ENCODE data around the gene EEF2K.
"Not testable (repeated sequence)": the region's sequence is repeated elsewhere in the genome, so short reads cannot be mapped to it uniquely, and the experiment has no call there.

The EEF2K gene

DNA sequence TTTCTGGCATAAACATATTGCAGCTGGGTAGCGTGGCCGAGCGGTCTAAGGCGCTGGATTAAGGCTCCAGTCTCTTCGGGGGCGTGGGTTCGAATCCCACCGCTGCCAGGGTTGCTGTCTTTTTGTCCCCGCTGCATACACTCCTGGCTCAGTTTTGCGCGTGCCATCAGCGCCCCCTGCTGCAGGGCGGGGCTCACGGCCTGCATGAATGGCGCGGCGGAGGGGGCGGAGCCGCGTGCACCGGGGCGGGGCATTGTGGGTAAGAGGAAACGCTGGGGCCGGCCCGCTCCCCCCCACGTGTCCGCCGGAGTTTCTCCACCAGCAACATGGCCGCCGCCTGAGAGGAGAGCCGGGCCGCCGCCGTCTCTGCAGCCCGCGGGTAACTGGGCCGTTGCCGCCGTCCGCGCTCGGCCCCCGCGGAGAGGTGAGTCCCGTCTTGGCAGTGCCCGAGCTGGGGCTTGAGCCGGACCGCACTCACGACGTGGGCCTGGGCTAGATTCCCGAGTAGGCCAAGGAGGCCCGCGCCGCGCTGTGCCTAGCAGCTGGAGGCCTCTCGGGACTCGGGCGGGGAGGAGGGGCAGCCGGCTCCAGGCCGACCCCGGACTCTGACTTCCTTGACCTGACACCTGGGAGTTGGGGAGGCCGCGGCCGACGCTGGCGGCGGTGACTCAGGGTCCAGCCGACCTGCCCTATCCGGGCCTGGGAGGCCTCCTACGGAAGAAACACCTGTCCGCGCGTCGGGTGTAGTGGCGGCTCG lies 91.2 kb downstream of the EEF2K start, which contains the start of gene POLR3E:
Gene POLR3E (plus strand): TSS at position 296 of the 757 bp plus-strand sequence. CDS start 5,560 bp downstream, outside the sequence.
- DNase-seq, result peak; percentile 93 to 99 (median 97)

DNA sequence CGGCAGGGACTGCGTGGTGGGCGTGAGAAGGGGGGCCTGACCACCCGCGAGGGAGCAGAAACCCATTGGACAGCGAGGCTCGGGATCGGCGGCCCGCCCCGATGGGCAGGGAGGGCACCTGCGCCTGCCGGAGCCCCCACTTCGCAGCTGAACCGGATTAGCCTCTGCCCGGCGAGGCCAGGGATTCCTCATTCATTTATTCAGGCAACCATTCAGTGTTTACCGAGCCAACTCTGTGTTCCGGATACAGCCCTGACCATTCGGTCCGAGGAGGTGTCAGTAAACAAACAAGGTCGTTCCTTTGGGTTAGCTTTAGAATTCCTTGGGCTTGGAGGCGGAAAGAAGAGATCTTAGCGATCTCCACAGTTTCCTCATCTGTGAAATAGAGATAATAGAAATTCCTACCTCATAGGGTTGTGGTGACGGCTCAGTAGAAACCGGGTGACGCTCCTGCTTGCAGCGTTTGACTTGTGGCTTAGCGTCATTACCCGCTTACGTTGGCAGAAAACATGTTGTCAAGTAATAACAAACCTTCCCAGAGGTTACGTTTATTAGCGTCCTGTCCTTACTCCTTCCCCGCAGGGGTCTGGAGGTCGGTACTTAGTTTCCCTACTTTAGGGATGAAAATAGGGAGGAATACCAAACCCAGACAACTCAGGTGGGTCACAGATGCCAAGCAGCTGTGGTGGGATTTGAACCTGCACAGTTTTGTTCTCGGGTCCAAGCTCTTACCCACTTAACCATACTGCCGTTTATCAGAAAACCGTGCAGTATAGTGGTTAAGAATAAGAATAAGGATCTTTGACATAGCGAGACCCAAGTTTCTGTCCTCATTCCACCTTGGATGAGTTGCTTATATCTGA lies 92.0 kb downstream of the EEF2K start:
- DNase-seq, result peak; percentile 52 to 98 (median 87)

DNA sequence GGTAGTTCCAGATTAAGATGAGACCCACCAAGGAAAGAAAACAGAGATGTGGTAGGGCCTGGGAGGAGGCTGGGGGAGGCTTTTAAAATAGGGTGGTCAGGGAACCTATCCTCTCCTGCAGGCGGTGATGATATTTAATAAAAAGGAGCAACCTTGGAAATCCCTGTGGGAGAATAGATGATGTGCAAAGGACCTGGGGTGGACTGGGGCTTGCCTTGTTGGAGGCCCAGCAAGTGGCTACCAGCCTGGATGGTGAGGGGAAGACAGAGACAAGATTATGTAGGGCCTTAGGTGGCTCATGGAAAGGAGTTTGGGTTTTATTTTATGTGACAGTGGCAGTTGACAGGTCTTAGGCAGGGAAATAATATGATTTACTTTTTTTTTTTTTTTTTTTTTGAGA lies 93.0 kb downstream of the EEF2K start:
- DNase-seq, result no peak

DNA sequence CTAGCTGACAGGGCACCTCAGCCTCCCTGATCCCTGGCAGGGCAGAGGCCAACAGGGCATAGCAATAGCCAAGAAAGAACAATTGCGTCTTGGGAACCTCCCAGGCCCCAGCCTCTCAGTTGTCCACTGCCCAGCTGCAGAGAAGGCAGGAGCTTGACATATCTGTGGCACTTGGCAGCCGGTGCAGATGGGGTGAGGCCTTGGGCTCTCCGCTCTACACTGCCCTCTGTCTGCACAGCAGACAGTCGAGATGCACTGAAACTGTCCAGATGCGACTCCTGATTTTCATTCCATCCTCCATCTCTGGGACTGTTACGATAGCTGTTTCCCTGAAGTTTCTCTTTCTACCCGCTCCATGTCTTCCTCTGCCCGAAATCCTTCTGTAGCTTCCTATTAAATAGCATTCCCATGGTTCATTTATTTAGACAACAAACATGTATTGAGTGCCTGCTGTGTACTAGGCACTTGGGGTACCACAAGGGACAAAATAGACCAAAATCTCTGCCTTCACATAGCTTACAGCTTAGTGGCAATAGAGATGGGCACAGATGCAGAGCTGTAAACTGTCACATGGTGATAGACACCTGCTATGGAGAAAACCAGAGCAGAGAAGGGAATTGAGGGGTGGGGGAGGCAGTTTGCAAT lies 94.5 kb downstream of the EEF2K start:
- peak in 1 of 3 experiments; percentile 6 for DNase-seq

DNA sequence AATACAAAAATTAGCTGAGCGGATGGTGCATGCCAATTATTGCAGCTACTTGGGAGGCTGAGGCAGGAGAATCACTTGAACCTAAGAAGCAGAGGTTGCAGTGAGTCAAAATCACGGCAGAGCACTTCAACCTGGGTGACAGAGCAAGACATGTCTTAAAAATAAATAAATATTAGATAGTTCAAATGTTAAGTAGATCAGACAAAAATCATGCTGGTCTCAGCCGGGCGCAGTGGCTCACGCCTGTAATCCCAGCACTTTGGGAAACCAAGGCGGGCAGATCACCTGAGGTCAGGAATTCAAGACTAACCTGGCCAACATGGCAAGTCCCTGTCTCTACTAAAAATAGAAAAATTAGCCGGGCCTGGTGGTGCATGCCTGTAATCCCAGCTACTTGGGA lies 95.3 kb downstream of the EEF2K start:
- DNase-seq, result not testable (repeated sequence)

DNA sequence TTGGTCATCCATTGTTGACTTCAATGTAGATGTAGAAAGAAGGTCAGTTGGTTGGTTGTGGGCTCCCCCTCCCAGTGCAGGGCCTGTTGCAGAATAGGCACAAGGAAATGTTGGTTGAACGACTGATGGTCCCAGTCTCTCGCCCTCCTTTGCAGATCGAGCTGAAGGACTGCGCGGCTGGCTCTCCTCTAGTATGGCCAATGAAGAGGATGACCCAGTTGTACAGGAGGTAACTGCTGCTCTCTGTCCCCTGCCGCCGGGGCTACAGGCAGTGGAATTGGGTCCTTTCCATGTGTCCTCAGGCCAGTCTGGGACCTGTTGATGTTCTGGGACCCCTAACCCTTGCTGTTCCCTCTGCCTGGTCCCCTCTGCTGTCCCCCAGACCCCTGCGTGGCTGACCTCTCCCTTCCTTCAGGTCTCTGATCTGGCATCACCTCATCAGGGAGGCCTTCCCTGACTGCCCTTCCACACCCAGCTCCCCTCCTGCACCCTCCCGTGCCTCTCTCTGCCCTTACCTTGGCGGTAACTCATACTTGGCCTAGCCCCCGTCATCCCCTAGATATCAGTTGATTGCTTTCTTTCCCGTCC lies 96.8 kb downstream of the EEF2K start:
- DNase-seq, result no peak

DNA sequence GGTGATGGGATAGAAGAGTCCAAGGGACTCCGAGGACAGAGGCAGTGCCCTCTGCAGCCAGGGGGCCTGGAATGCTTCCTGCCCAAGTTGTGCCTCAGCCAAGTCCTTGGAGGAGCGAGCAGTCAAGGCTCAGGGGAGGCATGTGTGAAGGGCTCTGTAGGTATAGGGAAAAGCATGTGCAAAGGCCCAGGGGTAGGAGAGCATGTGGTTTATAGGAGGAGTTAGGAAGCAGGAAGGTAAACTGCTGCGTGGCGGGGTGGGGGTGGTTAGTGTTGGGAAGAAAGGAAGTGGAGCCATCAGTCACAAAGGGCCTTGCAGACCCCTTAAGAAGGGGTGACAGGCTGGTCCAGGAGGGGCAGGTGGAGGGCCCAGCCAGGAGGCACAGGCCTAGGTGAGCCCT lies 98.3 kb downstream of the EEF2K start:
- DNase-seq, result no peak

DNA sequence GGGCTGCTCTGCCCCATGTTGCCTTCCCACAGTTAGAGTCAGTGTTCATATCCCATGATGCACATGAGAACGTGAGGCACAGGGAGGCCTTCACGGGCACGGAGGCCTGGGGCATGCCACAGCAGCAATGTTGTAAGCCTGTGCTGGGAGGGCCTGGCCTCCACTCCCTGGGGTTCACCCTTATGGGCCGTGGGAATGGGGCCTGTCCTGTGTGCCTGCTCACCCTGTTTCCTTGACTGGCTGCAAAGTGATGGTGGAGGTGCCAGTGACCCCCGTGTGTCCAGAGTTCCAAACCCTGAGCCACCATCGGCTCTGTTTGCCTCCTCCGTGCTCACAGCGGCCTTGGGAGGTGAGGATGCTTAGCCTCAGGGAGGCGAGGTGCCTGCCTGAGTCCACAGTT lies 100.7 kb downstream of the EEF2K start:
- DNase-seq, result no peak

DNA sequence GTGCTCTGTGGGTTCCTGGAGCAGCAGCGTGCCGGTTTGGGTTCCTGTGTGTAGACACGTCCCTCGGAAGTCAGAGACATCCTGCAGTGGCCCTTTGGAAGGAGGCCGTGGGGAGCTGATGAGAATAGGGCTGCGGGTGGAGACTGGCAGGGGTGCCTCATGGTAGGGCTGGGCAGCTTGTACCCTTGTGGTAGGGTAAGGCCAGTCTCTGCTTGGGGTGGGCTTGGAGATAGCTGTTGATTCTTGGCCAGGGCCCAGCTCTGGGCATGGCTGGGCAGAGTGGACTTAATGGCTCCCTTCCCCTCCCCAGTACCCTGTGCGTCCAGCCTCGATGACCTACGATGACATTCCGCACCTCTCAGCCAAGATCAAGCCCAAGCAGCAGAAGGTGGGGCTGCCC lies 101.8 kb downstream of the EEF2K start:
- no peak for DNase-seq

DNA sequence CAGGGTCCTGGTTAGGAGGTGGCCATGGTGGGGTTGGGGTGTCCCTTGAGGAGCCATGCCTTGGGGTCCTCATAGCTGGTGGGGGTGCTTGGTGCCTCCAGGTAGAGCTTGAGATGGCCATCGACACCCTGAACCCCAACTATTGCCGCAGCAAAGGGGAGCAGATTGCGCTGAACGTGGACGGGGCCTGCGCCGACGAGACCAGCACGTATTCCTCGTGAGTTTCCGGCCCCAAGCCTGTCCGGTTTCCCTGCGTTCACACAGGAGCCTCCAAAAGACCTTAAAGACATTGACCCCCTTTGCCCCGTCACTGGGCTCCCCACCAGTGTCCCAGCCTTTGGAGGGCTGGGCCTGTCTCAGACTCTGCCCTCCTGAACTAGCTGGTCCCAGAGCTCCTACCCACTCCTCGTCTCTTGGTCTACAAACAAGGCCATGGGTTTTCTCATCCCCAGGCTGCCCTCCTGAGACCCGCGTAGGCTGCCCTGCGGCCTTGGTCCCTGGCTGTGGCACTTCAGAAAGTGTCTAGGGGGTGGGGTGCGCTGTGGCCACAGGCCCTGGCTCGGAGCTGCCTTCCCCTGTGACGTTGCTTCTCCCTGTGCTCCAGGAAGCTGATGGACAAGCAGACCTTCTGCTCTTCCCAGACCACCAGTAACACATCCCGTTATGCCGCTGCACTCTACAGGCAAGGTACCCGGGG lies 102.9 kb downstream of the EEF2K start:
- DNase-seq, result no peak

DNA sequence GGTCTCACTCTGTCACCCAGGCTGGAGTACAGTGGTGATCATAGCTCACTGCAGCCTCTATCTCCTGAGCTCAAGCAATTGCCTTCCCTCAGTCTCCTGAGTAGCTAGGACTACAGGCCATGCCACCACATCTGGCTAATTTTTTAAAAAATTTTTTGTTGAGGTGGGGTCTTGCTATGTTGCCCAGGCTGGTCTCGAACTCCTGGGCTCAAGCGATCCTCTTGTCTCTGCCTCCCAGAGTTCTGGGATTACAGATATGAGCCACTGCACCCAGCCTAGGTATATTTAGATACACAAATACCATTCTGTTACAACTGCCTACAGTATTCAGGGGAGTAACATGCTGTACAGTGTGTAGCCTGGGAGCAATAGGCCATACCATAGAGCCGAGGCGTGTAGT lies 105.4 kb downstream of the EEF2K start:
- DNase-seq, result no peak

DNA sequence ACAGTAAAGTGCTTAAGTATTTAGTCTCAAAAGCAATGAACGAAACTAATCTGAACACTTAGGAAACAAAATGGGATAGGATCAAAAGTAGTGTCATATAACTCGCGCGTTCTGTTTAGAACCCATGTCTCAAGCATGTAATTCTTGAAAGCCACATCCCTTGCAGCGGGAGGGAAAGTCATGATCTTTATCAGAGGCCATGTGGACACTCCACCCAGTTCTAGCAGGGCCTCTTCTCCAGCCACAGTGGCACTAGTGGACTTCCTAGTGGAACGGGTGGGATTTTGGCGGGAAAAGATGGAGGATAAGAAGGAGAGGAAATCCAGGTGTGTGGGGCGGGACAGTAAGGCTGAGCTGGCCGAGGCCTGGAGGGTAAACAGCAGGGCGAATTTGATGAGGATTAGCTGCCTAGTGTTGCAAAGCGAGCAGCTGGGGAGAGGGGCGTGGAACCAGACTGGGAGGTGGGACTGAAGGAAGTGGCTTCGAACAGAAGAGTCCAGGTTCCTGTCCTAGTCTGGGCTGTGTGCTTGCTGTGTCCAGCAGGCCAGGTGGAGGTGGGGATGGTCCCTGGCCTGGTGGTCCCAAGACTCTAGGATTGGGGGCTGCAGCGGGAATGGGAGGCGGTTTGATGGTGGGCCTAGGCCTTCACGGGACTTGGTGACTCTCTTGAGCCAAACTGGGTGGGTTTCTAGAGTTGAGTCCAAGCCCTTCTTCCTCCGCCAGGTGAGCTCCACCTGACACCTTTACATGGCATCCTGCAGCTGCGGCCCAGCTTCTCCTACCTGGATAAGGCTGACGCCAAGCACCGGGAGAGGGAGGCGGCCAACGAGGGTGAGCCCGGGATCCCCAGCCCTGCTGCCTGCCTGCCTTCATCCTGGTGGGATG lies 107.1 kb downstream of the EEF2K start:
- no peak for DNase-seq

DNA sequence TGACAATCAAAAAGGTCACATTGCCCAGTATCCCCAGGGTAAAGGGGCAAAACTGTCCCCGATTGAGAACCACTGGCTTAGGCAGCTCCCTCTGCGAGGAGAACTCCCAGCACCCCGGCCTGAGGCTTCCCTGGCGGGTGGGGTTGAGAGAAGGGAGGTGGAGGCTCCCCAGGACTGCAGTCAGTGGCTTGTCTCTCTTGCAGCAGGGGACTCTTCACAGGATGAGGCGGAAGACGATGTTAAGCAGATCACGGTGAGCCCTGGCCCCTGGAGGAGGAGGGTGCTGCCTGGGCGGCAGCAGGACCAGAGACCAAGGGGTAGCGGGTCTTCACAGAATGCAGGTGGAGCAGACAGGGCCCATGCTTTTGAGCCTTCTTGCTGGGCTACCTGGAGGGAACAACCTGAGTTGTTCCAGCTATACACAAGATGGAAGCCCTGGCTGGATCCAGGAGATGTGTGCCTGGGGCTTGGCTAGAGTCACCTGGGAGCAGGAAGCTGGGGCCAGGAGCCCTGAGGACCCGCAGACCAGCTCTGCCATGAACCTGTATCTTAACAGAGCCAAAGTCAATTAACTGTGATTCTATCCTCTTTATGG lies 107.9 kb downstream of the EEF2K start:
- DNase-seq, result no peak

DNA sequence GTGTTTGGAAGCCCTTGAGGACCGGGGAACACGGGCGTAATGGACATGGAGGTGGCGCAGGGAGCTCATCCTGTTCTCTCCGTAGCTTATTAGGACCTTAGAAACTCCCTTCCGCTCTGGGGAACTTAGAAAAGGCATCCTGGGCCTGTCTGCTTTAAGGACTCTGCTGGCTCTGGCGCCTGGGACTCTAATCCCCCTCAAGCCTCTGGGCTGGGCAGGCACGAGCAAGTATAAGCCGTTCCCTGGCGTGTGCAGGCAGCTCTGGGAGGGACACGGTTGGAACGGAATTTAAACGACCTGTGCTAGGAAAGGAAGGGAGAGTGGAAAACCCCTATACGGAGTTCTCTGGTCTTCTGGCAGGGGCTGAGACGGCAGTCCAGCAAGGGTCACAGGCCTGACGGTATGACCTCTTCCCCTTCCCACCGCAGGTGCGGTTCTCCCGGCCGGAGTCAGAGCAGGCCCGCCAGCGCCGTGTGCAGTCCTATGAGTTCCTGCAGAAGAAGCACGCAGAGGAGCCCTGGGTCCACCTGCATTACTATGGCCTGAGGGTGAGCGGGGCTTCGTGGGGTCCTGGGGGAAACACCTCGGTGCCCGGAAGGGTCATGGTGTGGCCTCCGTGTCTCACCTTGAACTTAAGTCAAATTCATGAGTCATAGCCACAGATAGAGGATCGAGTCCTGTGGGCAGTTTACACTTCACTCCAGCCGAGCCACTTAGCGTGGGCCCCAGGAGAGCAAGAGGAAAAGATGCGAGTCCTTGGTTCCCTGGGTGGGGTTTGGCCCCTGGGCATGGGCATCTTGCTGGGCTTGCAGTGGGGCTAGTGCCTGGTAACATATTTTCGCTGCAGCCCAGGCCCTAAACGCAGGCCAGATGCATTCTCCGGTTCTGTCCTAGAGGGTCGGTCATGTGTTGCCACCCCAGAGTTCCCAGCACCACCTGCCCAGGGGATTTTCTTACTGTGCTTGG lies 108.9 kb downstream of the EEF2K start:
- no peak for DNase-seq

DNA sequence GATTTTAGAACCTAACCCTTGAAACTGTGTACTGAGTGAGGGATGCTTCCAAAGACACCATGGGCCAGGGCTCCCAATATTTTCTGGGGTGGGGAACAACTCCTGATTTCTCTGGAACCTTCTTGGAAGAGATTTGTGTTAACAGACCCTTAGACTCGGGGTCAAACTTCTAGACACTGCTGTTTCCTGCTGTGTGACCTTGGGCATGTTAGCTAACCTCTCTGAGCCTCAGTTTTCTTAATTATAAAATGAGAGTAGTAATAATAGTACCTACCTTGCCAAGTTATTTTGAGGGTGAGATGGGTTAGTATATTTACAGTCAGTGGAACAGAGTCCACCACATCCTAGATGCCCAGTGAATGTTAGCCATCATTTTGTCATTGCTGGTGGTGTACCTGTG lies 109.9 kb downstream of the EEF2K start:
- DNase-seq, result no peak

DNA sequence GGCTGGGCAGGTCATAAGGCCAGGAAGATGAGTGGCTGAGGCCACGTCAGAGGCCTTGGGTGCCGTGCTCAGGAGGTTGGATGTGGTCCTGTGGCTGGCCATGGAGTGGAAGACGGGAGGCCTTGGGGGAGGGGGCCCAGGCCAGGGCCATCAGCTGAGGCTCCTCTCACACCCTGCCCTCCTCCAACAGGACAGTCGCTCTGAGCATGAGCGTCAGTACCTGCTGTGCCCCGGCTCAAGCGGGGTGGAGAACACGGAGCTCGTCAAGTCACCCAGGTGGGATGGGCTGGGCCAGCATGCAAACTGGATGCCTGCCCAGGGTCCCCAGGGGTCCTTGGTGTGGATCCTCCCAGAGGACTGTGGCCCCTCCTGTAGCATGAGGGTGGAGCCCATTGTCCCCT lies 110.3 kb downstream of the EEF2K start:
- no peak for DNase-seq

DNA sequence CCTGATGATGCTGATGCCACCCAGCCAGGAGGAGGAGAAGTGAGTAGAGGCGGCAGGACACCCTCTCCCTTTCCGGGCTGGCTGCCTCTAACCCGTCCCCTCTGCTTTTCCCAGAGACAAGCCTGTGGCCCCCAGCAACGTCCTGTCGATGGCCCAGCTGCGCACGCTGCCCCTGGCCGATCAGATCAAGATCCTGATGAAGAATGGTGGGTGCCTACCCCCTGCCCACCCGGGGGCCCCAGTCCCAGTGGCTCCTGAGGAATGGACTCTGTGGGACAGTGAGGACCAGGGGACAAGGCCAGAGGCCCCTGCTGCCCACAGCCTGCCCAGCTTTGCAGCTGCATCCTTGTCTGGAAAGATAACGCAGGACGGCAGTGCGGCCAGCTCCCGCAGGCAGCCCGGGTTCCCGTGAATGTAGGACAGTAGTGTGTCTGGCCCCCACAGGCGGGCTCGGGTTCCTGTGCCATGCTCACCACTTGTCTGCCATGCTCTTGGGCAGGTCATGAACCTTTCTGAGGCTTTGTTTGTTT lies 111.0 kb downstream of the EEF2K start:
- no peak for DNase-seq

DNA sequence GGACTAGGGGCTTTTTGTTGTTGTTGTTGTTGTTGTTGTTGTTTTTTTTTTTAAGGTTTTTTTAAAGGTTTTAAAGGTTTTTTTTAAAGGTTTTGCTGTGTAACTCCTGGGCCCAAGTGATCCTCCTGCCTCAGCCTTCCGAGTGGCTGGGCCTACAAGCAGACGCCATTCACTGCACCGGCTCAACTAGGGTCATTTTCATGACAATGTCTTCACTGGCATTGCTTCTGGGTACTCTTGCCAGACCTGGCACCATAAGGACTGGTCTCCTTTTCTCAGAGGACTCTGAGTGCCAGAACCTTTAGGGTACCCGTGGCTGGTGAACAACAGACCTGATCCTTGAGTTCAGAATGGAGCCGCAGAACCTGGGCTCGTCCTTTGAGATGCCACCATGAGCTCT lies 111.5 kb downstream of the EEF2K start:
- DNase-seq, result no peak

DNA sequence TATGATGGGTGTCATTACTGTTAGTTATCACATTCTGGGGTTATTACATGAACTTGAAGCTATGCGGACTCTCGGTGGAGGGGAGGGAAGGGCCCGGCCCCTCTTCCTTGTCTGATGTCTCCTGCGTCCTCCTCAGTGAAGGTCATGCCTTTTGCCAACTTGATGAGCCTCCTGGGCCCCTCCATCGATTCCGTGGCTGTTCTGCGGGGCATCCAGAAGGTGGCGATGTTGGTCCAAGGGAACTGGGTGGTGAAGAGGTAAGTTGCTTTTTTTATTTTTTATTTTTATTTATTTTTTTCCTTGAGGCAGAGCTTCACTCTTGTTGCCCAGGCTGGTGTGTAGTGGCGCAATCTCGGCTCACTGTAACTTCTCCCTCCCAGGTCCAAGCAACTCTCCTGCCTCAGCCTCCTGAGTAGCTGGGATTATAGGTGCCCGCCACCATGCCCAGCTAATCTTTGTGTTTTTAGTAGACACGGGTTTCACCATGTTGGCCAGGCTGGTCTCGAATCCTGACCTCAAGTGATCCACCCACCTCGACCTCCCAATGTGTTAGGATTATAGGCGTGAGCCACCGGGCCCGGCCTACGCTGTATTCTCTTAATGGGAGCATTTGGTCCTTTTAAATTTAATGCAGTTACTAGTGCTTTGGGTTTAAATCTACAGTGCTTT lies 112.7 kb downstream of the EEF2K start:
- DNase-seq, result peak in 1 of 3 experiments; percentile 20

Measured in NCI-H1417 (cell line).